Endothelial cell of umbilical vein (primary cell): ENCODE data around the gene PUS1. TPM values are rescaled to one million over a fixed set of nuclear protein-coding genes. Genes with fewer than 3 reads are reported as not detected.

ENCODE experiments used
- BruUV-seq: library from RNA; stranded (reverse); fragments of 400-500 nt; replicated peaks from 2 replicates; lab custom pipeline; 2021; lab: Mats Ljungman, UMichigan
- CTCF ChIA-PET: fragments of 300-600, 350-600 bp; sonication (Branson Sonifier 250); formaldehyde crosslinking; loops from one replicate; lab custom pipeline; 2021; ENCODE audit warnings: antibody characterized with exemption, inconsistent platforms; lab: Charles Lee
- POLR2A ChIA-PET: fragments of 300-600, 350-600 bp; sonication (Branson Sonifier 250); formaldehyde crosslinking; loops from one replicate; lab custom pipeline; 2021; ENCODE audit warnings: antibody characterized with exemption, inconsistent platforms; lab: Charles Lee
- DNase-seq: peaks from one replicate; pipeline ENCODE4 v3.0.0-alpha.2; 2011; ENCODE audit warnings: low read depth, low spot score
- FAIRE-seq: peaks from 2 replicates; lab custom pipeline; 2011; peaks lifted over from hg19 to GRCh38; lab: Jason Lieb, UNC
- H2AFZ ChIP-seq: 2 replicates; pipeline ENCODE4 v1.6.0; 2012; ENCODE audit warnings: low read depth, low read length, control low read depth, inconsistent platforms
- H3K27ac ChIP-seq: 2 replicates; pipeline ENCODE4 v1.5.1; 2011; ENCODE audit warnings: low read depth, mild to moderate bottlenecking, control low read depth, low read length, moderate library complexity; ENCODE audit not compliant: insufficient read depth
- H3K27me3 ChIP-seq, 2 experiments: 2 replicates each; pipeline versions ENCODE4 v1.6.0 to v1.6.1; 2011; ENCODE audit warnings: low read length in 2 of 2, mixed read lengths in 1 of 2; ENCODE audit not compliant: control insufficient read depth in 2 of 2, insufficient read depth in 2 of 2
- H3K36me3 ChIP-seq, 2 experiments: 2 replicates in 1 of 2; 3 replicates in 1 of 2; pipeline ENCODE4 v1.5.1; 2011; ENCODE audit warnings: low read length in 2 of 2, mild to moderate bottlenecking in 1 of 2, moderate library complexity in 1 of 2; ENCODE audit not compliant: control insufficient read depth in 2 of 2, insufficient read depth in 2 of 2; ENCODE audit errors: extremely low read depth in 1 of 2
- H3K4me1 ChIP-seq: 3 replicates; pipeline ENCODE4 v1.5.1; 2011; ENCODE audit warnings: mild to moderate bottlenecking, low read length; ENCODE audit not compliant: control insufficient read depth, insufficient read depth; ENCODE audit errors: extremely low read depth
- H3K4me2 ChIP-seq: 2 replicates; pipeline ENCODE4 v1.6.1; 2011; ENCODE audit warnings: low read length, control low read depth, mixed read lengths; ENCODE audit not compliant: insufficient read depth
- H3K4me3 ChIP-seq, 3 experiments: fragments of 200-600 bp in 1 of 3; sonication (generic), shearing (Covaris generic) in 1 of 3; replicated peaks in 1 of 3; 2 replicates each; pipeline ENCODE4 v1.5.1; 2011 to 2016; ENCODE audit warnings: control low read depth in 3 of 3, low read length in 3 of 3, mild to moderate bottlenecking in 2 of 3, inconsistent platforms in 1 of 3, low read depth in 1 of 3, moderate library complexity in 1 of 3; ENCODE audit not compliant: insufficient read depth in 1 of 3
- H3K79me2 ChIP-seq: 2 replicates; pipeline ENCODE4 v1.6.0; 2012; ENCODE audit warnings: low read length, inconsistent platforms; ENCODE audit not compliant: control insufficient read depth, insufficient read depth
- H3K9ac ChIP-seq: replicated peaks from 2 replicates; pipeline ENCODE3; 2011; ENCODE audit warnings: low read length, control low read depth; ENCODE audit not compliant: insufficient read depth; ENCODE audit errors: extremely low read depth
- H3K9me1 ChIP-seq: replicated peaks from 3 replicates; pipeline ENCODE4 v1.6.0; 2011; ENCODE audit warnings: mild to moderate bottlenecking, low read length; ENCODE audit not compliant: control insufficient read depth, insufficient read depth; ENCODE audit errors: extremely low read depth
- H3K9me3 ChIP-seq: replicated peaks from 2 replicates; pipeline ENCODE4 v1.5.1; 2012; ENCODE audit warnings: low read length, inconsistent platforms; ENCODE audit not compliant: control insufficient read depth, insufficient read depth
- H4K20me1 ChIP-seq: replicated peaks from 2 replicates; pipeline ENCODE3; 2011; ENCODE audit warnings: mild to moderate bottlenecking, low read length; ENCODE audit not compliant: control insufficient read depth, insufficient read depth; ENCODE audit errors: extremely low read depth
- CTCF ChIP-seq, 2 donors: IDR thresholded peaks; 1 replicate in 1 of 2; 2 replicates in 1 of 2; pipeline ENCODE4 v1.5.1; 2011; ENCODE audit warnings: low read length in 2 of 2, mild to moderate bottlenecking in 2 of 2, moderate library complexity in 2 of 2, control low read depth in 1 of 2, inconsistent platforms in 1 of 2, low read depth in 1 of 2; ENCODE audit not compliant: insufficient read depth in 1 of 2; ENCODE audit errors: extremely low read depth in 1 of 2
- EZH2 ChIP-seq: IDR thresholded peaks from 2 replicates; pipeline ENCODE4 v1.6.1; 2012; ENCODE audit warnings: borderline replicate concordance, low read depth, mild to moderate bottlenecking, moderate library complexity, low read length, inconsistent platforms; ENCODE audit not compliant: severe bottlenecking
- FOS ChIP-seq: IDR thresholded peaks from 2 replicates; pipeline ENCODE4 v1.6.1; 2011; ENCODE audit warnings: mild to moderate bottlenecking, low read length, moderate library complexity, borderline replicate concordance; ENCODE audit not compliant: insufficient read depth
- GATA2 ChIP-seq: IDR thresholded peaks from 2 replicates; pipeline ENCODE4 v1.7.0; 2011; ENCODE audit warnings: low read depth, mild to moderate bottlenecking, moderate library complexity, mixed read lengths, low read length; ENCODE audit not compliant: insufficient read length, insufficient read depth
- JUN ChIP-seq: IDR thresholded peaks from 2 replicates; pipeline ENCODE4 v1.6.1; 2011; ENCODE audit warnings: borderline replicate concordance, low read depth; ENCODE audit not compliant: insufficient read length, insufficient read depth
- MAX ChIP-seq: IDR thresholded peaks from 2 replicates; pipeline ENCODE4 v1.6.1; 2011; ENCODE audit not compliant: insufficient read depth, insufficient read length
- MYC ChIP-seq: IDR thresholded peaks from one replicate; pipeline ENCODE4 v1.6.1; 2011; ENCODE audit warnings: mild to moderate bottlenecking, low read depth, low read length
- POLR2A ChIP-seq: IDR thresholded peaks from 2 replicates; pipeline ENCODE4 v1.6.1; 2012; ENCODE audit warnings: low read depth, mild to moderate bottlenecking, control low read depth, low read length
- POLR2AphosphoS5 ChIP-seq: IDR thresholded peaks from 2 replicates; pipeline ENCODE4 v1.6.1; 2012; ENCODE audit warnings: low read depth, mild to moderate bottlenecking, control low read depth, low read length, moderate library complexity; ENCODE audit not compliant: insufficient read depth
- dilution Hi-C: fragments of 300-500 bp; cut with MboI; formaldehyde crosslinking; loops from one replicate; pipeline ENCODE4 v1.15.0; 2019; ENCODE audit warnings: low sequenced_read_pairs; ENCODE audit not compliant: extremely low pct_ligation_motif_present
- intact Hi-C: fragments of 100-400 bp; cut with micrococcal nuclease; formaldehyde crosslinking; loops from one replicate; pipeline ENCODE4 v1.10.0; 2022
- polyA plus RNA-seq, 4 experiments: library from polyadenylated mRNA; depleted of rRNA in 3 of 4; stranded (reverse) in 3 of 4; unstranded in 1 of 4; fragments of >200 nt; gene quantifications; 2 replicates each; pipeline versions ENCODE4 v1.2.1 to v1.2.3, GENCODE V29; 2011 to 2012; ENCODE audit warnings: missing spikeins in 1 of 4
- total RNA-seq: library from RNA; stranded (reverse); gene quantifications from 2 replicates; pipeline ENCODE4 v1.2.3, GENCODE V29; 2021

PUS1 gene
- total and polyA plus RNA-seq, 2 donors (not counting 3 experiments of a cell fraction or from before 2014, with no cell fraction given) = 33.9 to 52.2 TPM

GRCh38 chr12:131902332-131903241 lies 26.5 kb upstream of the PUS1 start:
- BruUV-seq = no TSS peak
- no peak for DNase-seq
- dilution Hi-C loops (no loop called here), intact Hi-C loops (no loop called here)
- Histone ChIP-seq H3K9ac (no peak overlapping the region), H3K27me3 (no peaks in the 10 kb centered on the region), H3K4me2 (no peak overlapping the region), H3K9me1 (no peaks in the 10 kb centered on the region), H4K20me1 (no peaks in the 10 kb centered on the region), H3K27ac (no peak overlapping the region), H3K4me3 (no peak overlapping the region), H3K36me3 (peaks cover 0 to 5% of the 10 kb centered on the region in 2 experiments), H3K9me3 (no peaks in the 10 kb centered on the region), H3K4me1 (no peaks in the 10 kb centered on the region), H3K79me2 (no peaks in the 10 kb centered on the region), H2AFZ (no peak overlapping the region)
- POLR2A ChIA-PET = no interaction called here
- no peak for TF ChIP-seq MYC
- CTCF ChIA-PET = no interaction called here
- FAIRE-seq = no peak

- BruUV-seq = no TSS peak
- Histone ChIP-seq H3K4me2 (no peak overlapping the region), H3K79me2 (no peaks in the 10 kb centered on the region), H3K4me3 (no peak overlapping the region), H4K20me1 (no peaks in the 10 kb centered on the region), H3K27ac (no peak overlapping the region), H3K36me3 (peaks cover 0 to 5% of the 10 kb centered on the region in 2 experiments), H3K9me3 (no peaks in the 10 kb centered on the region), H3K9ac (no peak overlapping the region), H3K9me1 (no peaks in the 10 kb centered on the region), H2AFZ (no peak overlapping the region), H3K4me1 (no peaks in the 10 kb centered on the region), H3K27me3 (no peaks in the 10 kb centered on the region)
- intact Hi-C loops = no loop called here
- DNase-seq (no peak), FAIRE-seq (no peak)
- dilution Hi-C loops = no loop called here
- ChIA-PET POLR2A (no interaction called here), CTCF (no interaction called here)
- TF ChIP-seq POLR2AphosphoS5 = no peak
- no peak for TF ChIP-seq MYC
- no peak for TF ChIP-seq FOS
- TF ChIP-seq EZH2 = no peak
- TF ChIP-seq MAX = no peak
- TF ChIP-seq GATA2 = no peak
- TF ChIP-seq CTCF (IDR thresholded peaks at IDR 0.05; ENCODE audit: extremely low read depth in 1 of 2, insufficient read depth in 1 of 2, low read depth in 1 of 2, low read length in 2 of 2) = no peak
- no peak for TF ChIP-seq JUN
- no peak for TF ChIP-seq POLR2A
These were observed 25.5 kb upstream of the PUS1 start for GRCh38 chr12:131903270-131904255.
